ENCODE data around the gene FAM180A. TPM values are rescaled to one million over a fixed set of nuclear protein-coding genes. Genes with fewer than 3 reads are reported as not detected.

The FAM180A gene
- total RNA-seq, 1 donor from 2014 or later, result not detected

GRCh38 chr7:135726276-135726788, 22.3 kb downstream of the FAM180A start:
- no peak overlapping the region for H3K4me3 ChIP-seq (ENCODE audit: low read depth, low read length)
- no peak for DNase-seq (ENCODE audit: low read depth)
- TF ChIP-seq CTCF (conservative IDR thresholded peaks at IDR 0.05; ENCODE audit: low read depth, low read length), result no peak

- no peak for DNase-seq (ENCODE audit: low read depth)
- H3K4me3 ChIP-seq (ENCODE audit: low read depth, low read length), result no peak overlapping the region
- TF ChIP-seq CTCF (conservative IDR thresholded peaks at IDR 0.05; ENCODE audit: low read depth, low read length), result no peak
These were observed 25.2 kb downstream of the FAM180A start for GRCh38 chr7:135723411-135723810.

DNA sequence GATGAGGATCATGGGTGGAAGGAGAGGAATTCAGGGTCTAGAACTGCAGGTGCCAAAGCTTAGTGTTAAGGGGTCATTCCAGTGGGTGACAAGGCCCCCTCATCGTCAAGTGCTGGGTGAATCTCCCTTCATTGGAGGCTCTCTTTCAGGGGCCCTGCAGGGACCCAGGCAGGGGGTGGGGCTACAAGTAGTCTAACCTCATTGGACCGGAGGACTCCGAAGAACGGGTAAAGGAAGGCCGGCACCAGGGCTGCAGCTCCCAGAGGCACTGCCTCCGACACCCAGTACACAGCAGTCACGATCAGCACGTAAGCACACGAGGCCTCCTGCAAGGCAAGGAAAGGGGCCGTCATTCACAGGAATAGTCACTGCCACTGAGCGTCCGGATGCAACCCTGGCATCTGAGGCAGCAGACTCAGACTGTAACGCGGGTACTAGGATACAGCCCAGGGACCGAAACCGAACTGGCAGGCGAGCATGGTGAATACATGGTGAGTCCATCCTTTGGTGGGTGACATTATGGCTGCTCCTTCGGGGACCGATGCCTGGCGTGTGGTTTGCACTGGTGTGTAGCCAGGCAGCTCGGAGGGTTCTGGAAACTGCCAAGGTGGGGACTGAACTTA, 27.3 kb downstream of the FAM180A start:
- H3K4me3 ChIP-seq (ENCODE audit: low read depth, low read length), result no peak overlapping the region
- no peak for DNase-seq (ENCODE audit: low read depth)
- no peak for TF ChIP-seq CTCF (conservative IDR thresholded peaks at IDR 0.05; ENCODE audit: low read depth, low read length)

GRCh38 chr7:135719688-135720087, 28.9 kb downstream of the FAM180A start:
- DNase-seq (ENCODE audit: low read depth), result no peak
- no peak overlapping the region for H3K4me3 ChIP-seq (ENCODE audit: low read depth, low read length)
- TF ChIP-seq CTCF (conservative IDR thresholded peaks at IDR 0.05; ENCODE audit: low read depth, low read length), result no peak

- DNase-seq (ENCODE audit: low read depth), result no peak
- TF ChIP-seq CTCF (conservative IDR thresholded peaks at IDR 0.05; ENCODE audit: low read depth, low read length), result no peak
- no peak overlapping the region for H3K4me3 ChIP-seq (ENCODE audit: low read depth, low read length)
These were observed 29.7 kb downstream of the FAM180A start for GRCh38 chr7:135718794-135719437.

DNA sequence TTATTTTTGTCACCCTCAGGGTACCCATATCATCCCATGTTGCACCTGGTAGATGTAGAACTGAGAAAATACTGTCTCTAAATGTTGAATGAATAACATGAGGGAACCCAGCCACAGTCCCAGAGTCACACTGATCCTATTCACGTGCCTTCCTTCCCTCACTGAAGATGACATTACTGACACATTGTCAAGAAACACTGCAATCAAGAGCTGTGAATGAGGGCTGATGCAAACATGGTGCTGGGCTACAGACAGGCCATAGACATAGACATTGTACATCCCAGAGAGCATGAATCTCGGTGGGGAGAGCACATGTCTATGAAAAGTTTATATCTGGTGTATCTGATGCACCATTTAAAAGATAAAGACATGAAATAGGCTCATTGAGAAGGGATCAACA, 30.4 kb downstream of the FAM180A start:
- H3K4me3 ChIP-seq (ENCODE audit: low read depth, low read length), result no peak overlapping the region
- TF ChIP-seq CTCF (conservative IDR thresholded peaks at IDR 0.05; ENCODE audit: low read depth, low read length), result no peak
- no peak for DNase-seq (ENCODE audit: low read depth)

- no peak for TF ChIP-seq CTCF (conservative IDR thresholded peaks at IDR 0.05; ENCODE audit: low read depth, low read length)
- DNase-seq (ENCODE audit: low read depth), result no peak
- no peak overlapping the region for H3K4me3 ChIP-seq (ENCODE audit: low read depth, low read length)
These were observed 30.9 kb downstream of the FAM180A start for GRCh38 chr7:135717693-135718092.
